K562 (cell line): ENCODE measurements around the gene IRF3.

Experiments used
- ELK1 ChIP-seq: sonication (generic); formaldehyde crosslinking; IDR thresholded peaks from 2 replicates; pipeline ENCODE4 v1.8.1; 2022; ENCODE audit warnings: missing genetic modification reagents
- EP300 ChIP-seq: IDR thresholded peaks from 2 replicates; pipeline ENCODE4 v1.6.1; 2012; ENCODE audit warnings: low read length, improper control_type of control experiment
- FOSL1 ChIP-seq: fragments of 200-800 bp; sonication (Bioruptor generic); conservative IDR thresholded peaks from 2 replicates; pipeline ENCODE4 v1.6.1; 2016; ENCODE audit warnings: missing genetic modification characterization, missing compliant biosample characterization
- MXI1 ChIP-seq: IDR thresholded peaks from 2 replicates; pipeline ENCODE4 v1.6.1; 2011; ENCODE audit warnings: low read depth, mild to moderate bottlenecking, improper control_type of control experiment, low read length
- PRMT5 ChIP-seq: sonication (generic); formaldehyde crosslinking; IDR thresholded peaks from 2 replicates; pipeline ENCODE4 v1.5.0; 2020; ENCODE audit warnings: missing genetic modification reagents
- ZNF274 ChIP-seq: IDR thresholded peaks from 2 replicates; pipeline ENCODE4 v1.6.1; 2011; ENCODE audit warnings: low read depth, mild to moderate bottlenecking, low read length, moderate library complexity, borderline replicate concordance
- ZNF280B ChIP-seq: fragments of 250-450 bp; sonication (Bioruptor Pico); IDR thresholded peaks from 2 replicates; pipeline ENCODE4 v1.5.1; 2021; ENCODE audit warnings: mild to moderate bottlenecking
- ZNF766 ChIP-seq: fragments of 200-800 bp; sonication (Bioruptor generic); conservative IDR thresholded peaks from 2 replicates; pipeline ENCODE4 v1.6.1; 2016; ENCODE audit warnings: missing genetic modification characterization, missing compliant biosample characterization
- TF ChIP-seq, protein P1 (sequence below), 3 experiments: IDR thresholded peaks in 2 of 3; conservative IDR thresholded peaks in 1 of 3; 2 replicates each; pipeline ENCODE4 v1.5.1; 2011 to 2012; ENCODE audit warnings: low read length in 3 of 3, mild to moderate bottlenecking in 3 of 3, control low read depth in 2 of 3, improper control_type of control experiment in 1 of 3, inconsistent platforms in 1 of 3, low read depth in 1 of 3, mixed read lengths in 1 of 3, moderate library complexity in 1 of 3; ENCODE audit not compliant: insufficient read depth in 2 of 3

DNA sequence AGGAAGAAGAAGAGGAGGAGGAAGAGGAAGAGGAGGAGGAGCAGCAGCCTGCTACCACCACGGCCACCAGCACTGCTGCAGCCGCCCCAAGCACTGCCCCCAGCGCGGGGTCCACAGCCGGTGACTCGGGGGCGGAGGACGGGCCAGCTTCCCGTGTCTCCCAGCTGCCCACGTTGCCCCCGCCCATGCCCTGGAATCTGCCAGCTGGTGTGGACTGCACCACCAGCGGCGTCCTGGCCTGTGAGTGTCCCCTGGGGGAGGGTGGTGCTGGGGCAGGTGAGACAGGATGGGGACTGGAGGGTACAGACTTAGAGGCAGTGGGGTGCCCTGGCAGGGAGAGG lies 12.2 kb downstream of the IRF3 start:
- TF ChIP-seq PRMT5 (CRISPR knock-in tag) (no peak), FOSL1 (tag) (no peak), ZNF274 (no peak), ZNF280B (no peak), MXI1 (no peak), EP300 (no peak), ZNF766 (CRISPR knock-in tag) (no peak), ELK1 (CRISPR knock-in tag) (no peak)
- TF ChIP-seq, protein P1, sequence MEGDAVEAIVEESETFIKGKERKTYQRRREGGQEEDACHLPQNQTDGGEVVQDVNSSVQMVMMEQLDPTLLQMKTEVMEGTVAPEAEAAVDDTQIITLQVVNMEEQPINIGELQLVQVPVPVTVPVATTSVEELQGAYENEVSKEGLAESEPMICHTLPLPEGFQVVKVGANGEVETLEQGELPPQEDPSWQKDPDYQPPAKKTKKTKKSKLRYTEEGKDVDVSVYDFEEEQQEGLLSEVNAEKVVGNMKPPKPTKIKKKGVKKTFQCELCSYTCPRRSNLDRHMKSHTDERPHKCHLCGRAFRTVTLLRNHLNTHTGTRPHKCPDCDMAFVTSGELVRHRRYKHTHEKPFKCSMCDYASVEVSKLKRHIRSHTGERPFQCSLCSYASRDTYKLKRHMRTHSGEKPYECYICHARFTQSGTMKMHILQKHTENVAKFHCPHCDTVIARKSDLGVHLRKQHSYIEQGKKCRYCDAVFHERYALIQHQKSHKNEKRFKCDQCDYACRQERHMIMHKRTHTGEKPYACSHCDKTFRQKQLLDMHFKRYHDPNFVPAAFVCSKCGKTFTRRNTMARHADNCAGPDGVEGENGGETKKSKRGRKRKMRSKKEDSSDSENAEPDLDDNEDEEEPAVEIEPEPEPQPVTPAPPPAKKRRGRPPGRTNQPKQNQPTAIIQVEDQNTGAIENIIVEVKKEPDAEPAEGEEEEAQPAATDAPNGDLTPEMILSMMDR (IDR thresholded peaks at IDR 0.05 in 2 of 3, conservative IDR thresholded peaks at IDR 0.05 in 1 of 3; ENCODE audit: insufficient read depth in 2 of 3, low read depth in 1 of 3, low read length in 3 of 3) = no peak
